Measurements from ENCODE around the gene ERLIN1.

DNA sequence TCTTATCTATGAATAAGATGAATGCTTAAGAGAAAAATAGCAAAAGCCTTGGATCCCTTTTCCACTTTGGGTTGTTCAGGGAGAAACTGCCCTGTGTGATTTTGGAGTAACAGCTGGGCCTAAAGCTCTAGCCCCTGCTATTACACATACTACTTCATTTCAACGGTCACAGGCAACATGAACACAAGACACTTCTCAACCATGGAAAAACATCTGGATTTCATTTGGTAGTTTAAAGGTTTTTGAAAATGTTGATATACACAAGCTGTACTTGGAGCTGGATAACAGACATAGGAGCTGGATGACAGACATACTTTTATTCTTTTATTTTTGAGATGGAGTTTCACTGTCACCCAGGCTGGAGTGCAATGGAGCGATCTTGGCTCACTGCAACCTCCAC is 46.3 kb upstream of the ERLIN1 start:
- TF ChIP-seq, protein P1, sequence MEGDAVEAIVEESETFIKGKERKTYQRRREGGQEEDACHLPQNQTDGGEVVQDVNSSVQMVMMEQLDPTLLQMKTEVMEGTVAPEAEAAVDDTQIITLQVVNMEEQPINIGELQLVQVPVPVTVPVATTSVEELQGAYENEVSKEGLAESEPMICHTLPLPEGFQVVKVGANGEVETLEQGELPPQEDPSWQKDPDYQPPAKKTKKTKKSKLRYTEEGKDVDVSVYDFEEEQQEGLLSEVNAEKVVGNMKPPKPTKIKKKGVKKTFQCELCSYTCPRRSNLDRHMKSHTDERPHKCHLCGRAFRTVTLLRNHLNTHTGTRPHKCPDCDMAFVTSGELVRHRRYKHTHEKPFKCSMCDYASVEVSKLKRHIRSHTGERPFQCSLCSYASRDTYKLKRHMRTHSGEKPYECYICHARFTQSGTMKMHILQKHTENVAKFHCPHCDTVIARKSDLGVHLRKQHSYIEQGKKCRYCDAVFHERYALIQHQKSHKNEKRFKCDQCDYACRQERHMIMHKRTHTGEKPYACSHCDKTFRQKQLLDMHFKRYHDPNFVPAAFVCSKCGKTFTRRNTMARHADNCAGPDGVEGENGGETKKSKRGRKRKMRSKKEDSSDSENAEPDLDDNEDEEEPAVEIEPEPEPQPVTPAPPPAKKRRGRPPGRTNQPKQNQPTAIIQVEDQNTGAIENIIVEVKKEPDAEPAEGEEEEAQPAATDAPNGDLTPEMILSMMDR (conservative IDR thresholded peaks at IDR 0.05 in 1 of 2, IDR thresholded peaks at IDR 0.05 in 1 of 2; ENCODE audit: extremely low read depth in 1 of 2, insufficient read depth in 1 of 2, low read depth in 1 of 2, low read length in 2 of 2), result no peak
- no peak for TF ChIP-seq EZH2 (IDR thresholded peaks at IDR 0.05; ENCODE audit: borderline replicate concordance, low read length)

Data from mammary epithelial cell (primary cell).